GM18517 (cell line): Measurements from ENCODE around the gene P2RX2.
"Not testable (repeated sequence)": the region's sequence is repeated elsewhere in the genome, so short reads cannot be mapped to it uniquely, and the experiment has no call there.

Source experiments
- ATAC-seq: cut with Tn5 transposase; IDR thresholded peaks from one replicate; pipeline ENCODE4 v1.9.1; 2021; ENCODE audit warnings: mild to moderate bottlenecking, moderate library complexity; ENCODE audit not compliant: unreplicated experiment

P2RX2 gene

DNA sequence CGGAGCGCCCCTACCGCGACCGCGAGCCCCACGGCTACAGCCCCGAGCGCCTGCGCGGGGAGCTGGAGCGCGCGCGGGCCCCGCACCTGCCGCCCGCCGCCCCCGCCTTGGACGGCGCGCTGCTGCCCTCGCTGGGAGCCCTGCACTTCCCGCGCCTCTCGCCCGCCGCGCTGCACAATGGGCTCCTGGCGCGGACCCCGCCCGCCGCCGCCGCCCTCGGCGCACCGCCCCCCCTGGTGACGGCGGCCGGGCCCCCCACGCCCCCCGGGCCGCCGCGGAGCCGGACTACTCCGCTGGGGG, 35.2 kb upstream of the P2RX2 start:
- ATAC-seq = no peak

DNA sequence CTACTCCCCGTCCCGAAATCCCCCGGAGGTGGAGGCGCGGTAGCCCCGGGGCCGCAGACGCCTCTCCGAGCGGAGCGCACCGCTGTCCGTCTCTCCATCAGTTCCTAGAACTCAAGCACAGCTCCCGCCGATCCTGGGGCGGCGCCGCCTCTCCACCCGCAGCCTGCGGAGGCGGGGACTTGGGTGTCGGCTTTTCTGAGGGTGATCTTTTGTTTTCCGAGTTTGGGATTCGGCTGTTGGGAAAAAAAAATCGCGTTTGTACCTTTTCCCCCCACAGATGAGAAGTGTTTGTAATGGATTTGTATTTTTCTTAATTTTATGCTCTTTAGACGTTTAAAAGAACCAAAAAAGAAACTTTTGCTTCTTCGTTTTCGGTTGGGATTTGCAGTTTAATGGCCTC, 34.8 kb upstream of the P2RX2 start:
- ATAC-seq = no peak

DNA sequence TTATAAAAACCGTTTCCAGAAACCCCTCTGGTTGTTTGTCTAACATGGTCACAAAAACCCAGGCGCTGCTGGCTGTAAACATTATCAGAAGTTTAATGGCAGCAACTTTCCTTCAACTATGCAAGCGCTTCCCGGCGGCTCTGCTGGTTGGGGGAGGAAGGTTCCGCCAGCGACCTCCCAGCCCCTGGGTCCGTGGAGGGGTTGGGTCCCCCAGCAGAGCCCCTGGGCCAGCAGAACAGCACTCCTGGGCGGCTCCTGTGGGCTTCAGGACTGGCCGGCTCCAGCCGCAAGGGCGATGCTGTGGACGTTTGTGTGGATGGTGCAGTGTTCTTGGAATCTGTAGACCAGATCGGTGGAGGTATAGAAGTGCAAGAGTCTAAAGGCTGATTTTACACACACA, 34.1 kb upstream of the P2RX2 start:
- no peak for ATAC-seq

DNA sequence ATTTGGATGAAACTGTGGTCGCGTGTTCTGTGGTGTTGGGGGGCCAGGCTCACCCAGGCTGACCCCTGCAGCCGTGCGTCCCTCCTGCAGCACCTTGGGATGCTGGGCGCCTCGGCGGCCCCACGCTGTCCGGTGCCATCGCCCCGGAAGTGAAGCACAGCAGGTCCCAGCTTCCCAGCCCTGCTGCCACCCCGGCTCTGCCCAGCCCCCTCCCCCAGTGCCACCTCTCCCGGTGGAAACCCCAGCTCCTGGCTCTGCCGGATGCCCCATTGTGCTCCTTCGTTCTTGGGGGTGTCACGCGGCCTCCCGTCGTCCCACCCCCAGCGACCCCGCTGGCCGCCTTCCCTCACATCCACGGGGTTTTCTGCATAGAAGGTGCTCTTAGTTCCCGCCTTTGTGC, 33.4 kb upstream of the P2RX2 start:
- no peak for ATAC-seq

DNA sequence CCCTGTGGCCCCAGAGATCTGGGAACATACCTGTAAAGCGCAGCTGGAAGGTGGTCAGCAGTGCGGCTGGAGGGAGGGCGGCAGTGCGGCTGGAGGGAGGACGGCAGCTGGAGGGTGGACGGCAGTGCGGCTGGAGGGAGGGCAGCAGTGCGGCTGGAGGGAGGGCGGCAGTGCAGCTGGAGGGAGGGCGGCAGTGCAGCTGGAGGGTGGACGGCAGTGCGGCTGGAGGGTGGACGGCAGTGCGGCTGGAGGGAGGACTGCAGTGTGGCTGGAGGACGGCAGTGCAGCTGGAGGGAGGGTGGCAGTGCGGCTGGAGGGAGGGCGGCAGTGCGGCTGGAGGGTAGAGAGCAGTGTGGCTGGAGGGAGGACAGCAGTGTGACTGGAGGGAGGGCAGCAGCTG, 31.6 kb upstream of the P2RX2 start:
- ATAC-seq = no peak

DNA sequence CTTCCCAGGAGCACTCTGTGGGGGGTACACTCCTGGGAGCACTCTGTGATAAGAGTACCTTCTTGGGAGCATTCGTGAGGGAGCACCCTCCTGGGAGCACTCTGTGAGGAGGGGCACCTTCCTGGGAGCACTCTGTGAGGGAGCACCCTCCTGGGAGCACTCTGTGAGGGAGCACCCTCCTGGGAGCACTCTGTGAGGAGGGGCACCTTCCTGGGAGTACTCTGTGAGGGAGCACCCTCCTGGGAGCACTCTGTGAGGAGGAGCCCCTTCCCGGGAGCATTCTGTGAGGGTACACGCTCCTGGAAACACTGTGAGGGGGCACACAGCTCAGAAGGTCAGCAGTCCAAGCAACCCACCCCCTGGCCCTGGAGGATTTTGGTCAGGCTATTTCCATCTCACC, 30.8 kb upstream of the P2RX2 start:
- no peak for ATAC-seq

DNA sequence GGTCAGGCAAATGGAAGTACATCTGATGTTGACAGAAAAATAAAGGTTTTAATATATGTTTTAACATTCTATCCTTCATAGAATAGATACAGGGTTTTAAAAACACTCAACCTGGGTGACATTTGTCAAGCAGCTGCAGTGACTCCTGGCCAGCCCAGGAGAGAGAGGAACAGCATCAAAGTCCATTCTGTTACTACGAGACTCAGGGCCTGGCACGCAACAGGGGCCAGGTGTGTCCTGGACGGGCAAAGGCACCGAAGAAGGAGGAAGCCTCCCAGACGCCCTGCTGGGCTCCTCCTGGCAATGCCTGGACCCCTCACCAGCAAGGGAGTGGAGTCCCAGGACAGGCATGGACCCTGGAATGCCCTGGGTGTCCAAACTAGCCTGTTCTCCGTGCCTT, 30.3 kb upstream of the P2RX2 start:
- no peak for ATAC-seq

DNA sequence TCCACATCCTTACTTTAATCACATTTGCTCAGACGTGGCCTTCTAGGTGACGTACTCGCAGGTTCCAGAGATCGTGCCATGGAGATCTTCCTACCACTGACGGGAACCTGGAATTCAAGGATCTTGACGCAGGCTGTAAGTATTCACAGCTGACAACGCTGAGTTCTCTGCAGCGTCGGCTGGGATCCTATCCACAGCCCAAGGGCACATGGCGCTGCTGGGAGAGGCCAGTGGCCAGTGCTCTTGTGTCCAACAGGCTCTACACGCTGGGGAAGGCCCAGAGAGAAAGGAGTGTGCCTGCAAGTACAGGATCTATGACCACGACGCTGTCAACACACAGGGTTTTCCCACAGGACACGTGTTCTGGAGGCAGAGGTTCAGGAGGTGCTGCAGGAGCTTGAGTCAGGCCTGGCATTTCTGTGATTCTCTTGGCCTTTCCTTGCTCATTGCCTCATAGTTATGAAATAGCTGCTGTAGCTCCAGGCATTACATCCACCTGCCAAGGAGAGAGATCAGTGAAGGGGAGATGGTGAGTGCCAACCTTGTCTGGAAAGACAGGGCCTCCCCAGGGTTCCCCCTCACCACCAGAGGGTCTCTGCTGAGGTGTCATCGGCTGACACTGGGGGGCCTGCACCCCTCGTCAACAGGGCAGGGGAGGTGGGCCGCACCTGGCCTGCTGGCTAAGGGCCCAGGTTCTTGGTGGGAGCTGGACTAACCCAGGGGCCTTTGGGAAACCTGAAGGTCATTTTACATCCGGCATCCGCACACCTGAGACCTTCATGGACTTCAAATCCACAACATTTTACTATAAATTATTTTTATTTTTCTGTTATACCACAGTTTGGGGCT, 29.5 kb upstream of the P2RX2 start:
- no peak for ATAC-seq

DNA sequence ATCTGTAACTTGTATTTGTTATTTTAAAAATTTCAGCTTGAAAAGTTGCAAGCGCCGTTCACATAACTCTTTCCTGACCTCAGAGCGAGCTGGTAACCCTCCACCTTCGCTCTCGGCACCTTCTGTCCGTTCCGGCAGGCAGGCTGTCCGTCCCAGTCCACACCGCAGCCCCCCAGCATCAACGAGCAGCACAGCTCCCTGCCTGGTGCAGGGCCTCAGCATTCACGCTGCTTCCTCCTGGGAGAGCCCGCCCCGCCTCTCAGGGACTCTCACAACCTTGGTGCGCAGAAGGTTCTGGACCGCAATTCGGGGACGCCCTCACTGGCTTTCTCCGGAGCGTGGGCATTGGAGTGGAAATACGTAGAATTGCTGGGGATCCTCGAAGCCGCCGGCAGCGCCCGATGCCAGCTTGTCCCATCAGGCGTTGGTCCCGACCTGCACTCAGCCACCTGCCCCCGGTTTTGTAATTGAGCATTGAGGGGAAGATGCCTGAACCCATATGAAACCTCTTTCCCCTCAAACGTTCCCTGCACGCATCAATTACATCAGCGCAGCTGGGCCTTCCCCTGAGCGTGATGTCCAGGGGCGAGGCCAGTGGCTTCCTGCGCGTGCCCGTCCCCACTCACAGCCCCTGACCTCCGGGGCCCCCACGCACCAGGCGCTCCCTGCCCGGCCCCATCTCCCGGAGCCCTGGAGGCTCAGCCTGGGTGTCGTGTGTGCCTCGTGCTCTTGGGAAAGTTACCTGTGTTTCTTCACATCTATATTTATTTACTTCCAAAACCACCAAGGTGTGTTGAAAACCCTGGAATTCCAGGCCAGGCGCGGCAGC, 27.3 kb upstream of the P2RX2 start:
- ATAC-seq = no peak

DNA sequence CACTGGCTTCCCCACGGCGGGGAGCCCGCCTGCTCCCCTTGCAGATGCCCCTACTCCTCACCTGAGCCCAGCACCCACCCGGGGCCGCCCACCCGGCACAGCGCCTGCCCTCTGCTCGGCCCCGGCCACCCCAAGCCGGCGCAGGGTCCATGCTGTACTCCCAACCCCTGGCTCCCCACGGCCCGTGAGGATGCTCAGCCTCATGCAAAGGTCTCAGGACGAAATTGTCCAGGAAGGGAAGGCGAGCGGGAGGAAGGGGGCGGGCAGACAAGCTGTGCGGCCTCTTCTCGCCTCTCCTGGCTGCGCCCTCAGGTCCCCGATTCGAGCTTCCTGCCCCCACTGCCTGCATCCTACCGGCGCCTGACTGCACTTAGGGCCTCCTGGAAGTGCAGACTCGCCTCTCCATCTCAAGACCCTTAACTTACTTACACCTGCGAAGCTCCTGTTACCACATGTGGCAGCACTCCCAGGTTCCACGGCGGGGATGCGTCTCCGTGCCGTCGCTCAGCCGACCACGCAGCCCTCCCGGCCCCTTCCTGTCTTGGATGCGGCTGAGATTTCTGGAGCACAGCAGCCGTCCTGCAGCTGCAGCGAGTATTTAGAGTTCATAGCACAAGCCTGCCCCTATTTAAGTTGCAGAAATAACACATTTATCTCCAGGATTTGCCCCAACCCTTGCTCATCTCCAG, 26.1 kb upstream of the P2RX2 start:
- ATAC-seq = no peak

DNA sequence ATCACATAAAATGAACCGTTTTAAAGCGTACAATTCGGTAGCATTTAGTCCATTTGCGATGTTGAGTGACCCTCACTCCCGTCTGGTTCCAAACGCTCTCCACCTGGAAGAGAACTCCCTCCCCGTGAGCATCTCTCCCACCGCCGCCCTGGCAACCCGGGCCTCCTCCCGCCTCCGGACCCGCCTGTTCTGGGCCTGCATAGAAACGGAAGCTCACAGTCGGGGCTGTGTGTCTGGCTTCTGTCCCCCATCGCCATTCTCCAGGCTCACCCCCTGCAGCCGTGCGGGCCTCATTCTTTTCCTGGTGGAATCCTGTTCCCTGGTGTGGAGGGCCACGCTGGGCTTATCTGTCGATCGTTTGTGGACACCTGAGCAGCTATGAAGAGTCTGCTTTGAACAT, 25.5 kb upstream of the P2RX2 start:
- no peak for ATAC-seq

DNA sequence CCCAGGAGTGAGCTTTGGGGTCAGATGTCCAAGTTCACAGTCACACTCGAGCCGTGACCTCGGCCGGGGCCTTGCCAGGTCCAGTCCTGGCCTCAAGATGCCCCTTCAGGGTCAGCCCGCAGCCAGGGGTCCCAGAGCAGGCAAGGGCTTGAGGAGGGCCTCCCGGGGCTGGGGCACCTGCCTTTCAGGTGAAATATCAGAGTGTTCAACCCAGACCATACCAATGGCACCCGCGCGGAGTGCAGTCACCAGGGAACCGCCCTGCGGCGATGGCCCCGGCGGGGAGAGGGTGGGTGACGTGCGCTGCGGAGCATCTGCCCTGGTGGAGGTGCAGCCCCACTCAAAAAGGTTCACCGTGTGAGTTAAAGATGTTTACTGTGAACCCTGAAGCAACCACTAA, 25.1 kb upstream of the P2RX2 start:
- no peak for ATAC-seq

DNA sequence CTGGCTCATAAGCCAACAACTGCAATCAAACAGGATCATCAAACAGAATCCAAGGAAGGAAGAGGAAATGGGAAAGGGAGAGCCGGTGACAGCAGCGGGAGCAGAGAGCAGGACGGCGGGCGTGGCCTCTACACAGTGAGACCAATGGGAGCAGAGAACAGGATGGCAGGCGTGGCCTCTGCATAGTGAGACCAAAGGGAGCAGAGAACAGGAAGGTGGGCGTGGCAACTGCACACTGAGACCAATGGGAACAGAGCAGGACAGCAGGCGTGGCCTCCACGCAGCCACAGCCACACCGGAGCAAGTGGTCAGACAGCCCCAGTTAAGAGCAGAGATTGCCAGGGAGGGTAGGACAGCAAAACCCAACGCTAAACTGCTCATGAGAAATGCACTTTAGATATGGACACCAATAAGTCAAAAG, 24.6 kb upstream of the P2RX2 start:
- no peak for ATAC-seq

DNA sequence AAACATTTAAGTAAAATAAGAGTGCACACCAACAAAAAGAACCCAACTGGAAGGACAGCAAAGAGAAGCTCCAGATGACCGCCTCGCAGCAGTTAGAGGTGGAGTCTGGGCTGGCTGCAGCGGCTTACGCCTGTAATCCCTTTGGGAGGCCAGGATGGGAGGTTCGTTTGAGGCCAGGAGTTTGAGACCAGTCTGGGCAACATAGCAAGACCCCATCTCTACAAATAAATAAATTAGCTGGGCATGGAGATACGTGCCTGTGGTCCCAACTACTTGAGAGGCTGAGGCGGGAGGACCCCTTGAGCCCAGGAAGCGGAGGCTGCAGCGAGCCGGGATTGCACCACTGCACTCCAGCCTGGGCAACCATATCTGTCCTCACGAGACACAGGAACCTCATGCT, 23.4 kb upstream of the P2RX2 start:
- no peak for ATAC-seq

DNA sequence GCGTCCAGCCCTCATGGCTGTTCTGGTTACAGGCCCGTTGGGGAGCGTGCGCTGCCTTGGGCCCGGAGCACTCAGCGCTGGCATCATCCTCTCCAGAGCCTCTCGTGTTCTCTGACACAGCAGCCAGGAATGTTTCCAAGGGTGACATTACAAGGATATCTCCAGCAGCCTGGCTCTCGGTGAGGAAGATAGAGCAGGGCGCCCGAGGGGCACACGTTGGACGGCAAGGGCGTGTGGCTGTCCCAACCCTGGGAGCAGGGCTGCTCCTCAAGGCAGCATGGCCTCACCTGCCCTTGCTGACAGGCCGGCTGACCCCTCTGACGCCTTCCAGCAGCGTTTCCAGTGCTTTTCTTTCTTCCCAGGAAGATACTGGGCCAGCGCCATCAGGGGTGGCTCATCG, 22.6 kb upstream of the P2RX2 start:
- ATAC-seq = no peak

DNA sequence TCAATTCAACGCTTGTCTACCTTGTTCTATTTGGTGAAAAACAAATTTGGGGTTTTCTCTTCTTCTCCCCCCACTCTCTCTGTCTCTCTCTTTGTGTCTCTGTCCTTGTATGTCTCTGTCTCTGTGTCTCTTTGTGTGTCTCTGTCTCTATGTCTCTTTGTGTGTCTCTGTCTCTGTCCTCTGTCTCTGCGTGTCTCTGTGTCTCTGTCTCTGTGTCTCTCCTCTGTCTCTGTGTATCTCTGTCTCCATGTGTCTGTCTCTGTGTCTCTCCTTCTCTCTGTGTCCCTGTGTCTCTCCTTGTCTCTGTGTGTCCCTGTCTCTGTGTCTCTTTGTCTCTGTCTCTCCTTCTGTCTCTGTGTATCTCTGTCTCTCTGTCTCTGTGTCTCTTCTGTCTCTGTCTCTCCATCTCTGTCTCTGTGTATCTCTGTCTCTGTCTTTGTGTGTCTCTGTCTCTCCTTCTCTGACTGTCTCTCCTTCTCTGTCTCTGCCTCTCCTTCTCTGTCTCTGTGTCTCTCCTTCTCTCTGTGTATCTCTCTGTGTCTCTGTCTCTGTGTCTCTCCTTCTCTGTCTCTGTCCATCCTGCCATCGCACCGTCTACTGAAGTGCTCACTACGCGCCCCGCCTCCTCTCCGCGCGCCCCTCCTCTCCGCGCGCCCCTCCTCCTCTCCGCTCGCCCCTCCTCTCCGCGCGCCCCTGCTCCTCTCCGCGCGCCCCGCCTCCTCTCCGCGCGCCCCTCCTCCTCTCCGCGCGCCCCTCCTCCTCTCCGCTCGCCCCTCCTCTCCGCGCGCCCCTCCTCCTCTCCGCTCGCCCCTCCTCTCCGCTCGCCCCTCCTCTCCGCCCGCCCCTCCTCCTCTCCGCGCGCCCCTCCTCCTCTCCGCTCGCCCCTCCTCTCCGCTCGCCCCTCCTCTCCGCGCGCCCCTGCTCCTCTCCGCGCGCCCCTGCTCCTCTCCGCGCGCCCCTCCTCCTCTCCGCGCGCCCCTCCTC, 21.0 kb upstream of the P2RX2 start:
- no peak for ATAC-seq

DNA sequence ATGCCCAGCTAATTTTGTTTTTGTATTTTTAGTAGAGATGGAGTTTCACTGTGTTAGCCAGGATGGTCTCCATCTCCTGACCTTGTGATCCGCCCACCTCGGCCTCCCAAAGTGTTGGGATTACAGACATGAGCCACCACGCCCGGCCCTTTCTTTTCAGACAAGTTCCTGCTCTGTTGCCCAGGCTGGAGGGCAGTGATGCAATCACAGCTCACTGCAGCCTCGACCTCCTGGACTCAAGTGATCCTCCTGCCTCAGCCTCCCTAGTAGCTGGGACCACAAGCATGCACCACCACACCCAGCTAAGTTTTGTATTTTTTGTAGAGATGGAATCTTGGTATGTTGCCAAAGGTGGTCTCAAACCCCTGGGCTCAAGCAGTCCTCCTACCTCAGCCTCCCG, 19.1 kb upstream of the P2RX2 start:
- ATAC-seq = not testable (repeated sequence)

DNA sequence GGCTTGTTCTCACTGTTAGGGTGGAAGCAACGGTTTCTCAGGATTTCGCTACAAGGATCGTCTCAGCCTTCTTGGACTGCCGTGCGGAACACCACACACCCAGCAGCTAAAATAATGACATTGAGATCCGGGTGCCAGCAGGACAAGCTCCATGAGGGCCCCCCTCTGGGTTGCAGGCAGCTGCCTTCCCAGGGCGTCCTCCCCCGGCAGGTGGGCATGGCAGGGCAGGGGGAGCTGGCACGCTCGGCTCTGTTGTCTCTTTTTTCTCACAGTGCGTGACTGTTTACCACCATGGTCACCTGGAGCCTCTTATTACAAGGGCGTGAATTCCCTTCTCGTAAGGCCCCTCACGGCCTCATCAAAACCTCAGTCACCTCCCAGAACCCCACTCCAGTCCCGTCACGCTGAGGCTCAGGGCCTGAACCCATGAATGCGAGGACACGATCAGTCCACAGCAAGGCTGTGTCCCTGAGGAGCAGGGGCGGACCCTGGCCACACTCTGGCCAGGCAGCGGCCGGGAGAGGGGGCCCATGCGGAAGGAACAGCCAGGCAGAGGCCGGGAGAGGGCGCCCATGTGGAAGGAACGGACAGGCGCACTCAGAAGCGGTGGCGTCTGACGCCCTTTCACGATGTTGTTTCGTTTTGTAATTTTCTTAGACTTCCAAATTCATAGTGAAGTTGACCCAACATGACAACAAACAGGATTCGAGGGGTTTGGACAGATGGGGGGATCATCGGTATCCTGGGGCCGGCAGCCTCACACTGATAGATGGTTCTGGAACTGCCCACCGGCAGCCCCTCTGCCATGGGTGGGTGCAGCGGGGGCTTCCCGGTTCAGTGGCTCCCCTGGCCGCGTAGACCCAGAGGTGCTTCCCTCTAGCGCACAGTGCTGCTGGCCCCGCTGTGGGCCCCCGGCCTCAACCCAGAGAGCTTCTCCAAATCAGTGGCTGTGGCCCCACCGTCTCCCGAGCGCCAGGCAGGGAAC, 18.2 kb upstream of the P2RX2 start:
- ATAC-seq = no peak

DNA sequence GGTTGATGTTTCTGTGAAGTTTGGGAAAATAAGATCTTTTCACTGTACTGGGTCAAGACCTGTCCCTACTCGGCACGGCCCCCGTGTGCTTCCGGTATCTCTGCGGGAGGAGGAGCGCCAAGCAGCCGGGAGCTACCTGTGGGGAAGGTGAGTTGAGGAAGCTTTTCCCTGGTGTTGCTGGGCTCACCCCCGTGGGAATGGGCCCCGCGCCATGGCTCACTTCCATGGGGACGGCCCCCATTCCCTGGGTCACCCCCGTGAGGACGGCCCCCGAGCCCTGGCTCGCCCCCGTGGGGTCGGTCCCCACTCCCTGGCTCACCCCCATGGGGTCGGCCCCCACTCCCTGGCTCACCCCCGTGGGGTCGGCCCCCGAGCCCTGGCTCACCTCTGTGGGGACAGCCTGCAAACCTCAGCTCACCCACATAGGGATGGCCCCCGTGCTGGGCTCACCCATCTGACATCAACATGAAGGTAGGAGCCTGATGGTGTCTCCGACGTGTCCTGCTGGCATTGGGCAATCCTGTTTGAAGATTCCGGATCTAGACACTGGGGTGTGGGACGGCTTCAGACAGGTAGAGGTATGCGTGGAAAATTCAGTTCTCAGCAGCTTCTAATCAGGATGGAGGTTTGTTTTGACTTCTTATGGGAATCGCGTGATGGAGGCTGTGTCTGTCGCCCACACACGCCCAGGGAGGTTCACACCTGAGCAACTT, 17.2 kb upstream of the P2RX2 start:
- ATAC-seq = no peak
